Spinal cord (tissue), 10 donors: ENCODE measurements around the gene ZDHHC4. TPM values are rescaled to one million over a fixed set of nuclear protein-coding genes. Genes with fewer than 3 reads are reported as not detected.

ENCODE experiments used
- DNase-seq, 6 donors: peaks; one replicate each; pipeline versions ENCODE4 v3.0.0 to v3.0.0-alpha.2; 2013 to 2015; ENCODE audit warnings: low spot score in 6 of 6, low read depth in 4 of 6
- H3K27ac ChIP-seq: one replicate; pipeline ENCODE4 v1.5.1; 2013; ENCODE audit warnings: low read depth, low read length, control low read depth
- H3K27me3 ChIP-seq: one replicate; pipeline ENCODE4 v1.6.1; 2013; ENCODE audit warnings: low read length; ENCODE audit not compliant: control insufficient read depth, insufficient read depth
- H3K36me3 ChIP-seq: one replicate; pipeline ENCODE4 v1.6.1; 2013; ENCODE audit warnings: low read length; ENCODE audit not compliant: control insufficient read depth, insufficient read depth
- H3K4me1 ChIP-seq: one replicate; pipeline ENCODE4 v1.6.1; 2013; ENCODE audit warnings: low read length; ENCODE audit not compliant: control insufficient read depth, insufficient read depth
- H3K4me3 ChIP-seq: one replicate; pipeline ENCODE4 v1.5.1; 2013; ENCODE audit warnings: low read depth, low read length, control low read depth
- H3K9me3 ChIP-seq: one replicate; pipeline ENCODE4 v1.6.1; 2013; ENCODE audit warnings: low read length; ENCODE audit not compliant: control insufficient read depth, insufficient read depth
- WGBS: methylation state at CpG from one replicate; pipeline ENCODE4 v1.1.5; 2013; ENCODE audit warnings: missing lambda C conversion rate; ENCODE audit not compliant: insufficient coverage; 5-methylcytosine and 5-hydroxymethylcytosine counted together
- polyA plus RNA-seq, 2 donors: library from polyadenylated mRNA; unstranded; fragments of 120-200 nt; gene quantifications; one replicate each; pipeline ENCODE4 v1.2.1, GENCODE V29; 2013; ENCODE audit not compliant: insufficient read length in 2 of 2
- total RNA-seq, 2 donors: library from RNA; depleted of rRNA in 1 of 2; stranded (reverse); fragments of 120-200 nt in 1 of 2; fragments of >200 nt in 1 of 2; gene quantifications; one replicate each; pipeline versions ENCODE4 v1.2.3 to v1.2.4, GENCODE V29; 2013 to 2014
- donor health status: healthy.

The ZDHHC4 gene
- total and polyA plus RNA-seq, 4 donors: 57.0 to 87.1 (median 62.9) TPM

DNA sequence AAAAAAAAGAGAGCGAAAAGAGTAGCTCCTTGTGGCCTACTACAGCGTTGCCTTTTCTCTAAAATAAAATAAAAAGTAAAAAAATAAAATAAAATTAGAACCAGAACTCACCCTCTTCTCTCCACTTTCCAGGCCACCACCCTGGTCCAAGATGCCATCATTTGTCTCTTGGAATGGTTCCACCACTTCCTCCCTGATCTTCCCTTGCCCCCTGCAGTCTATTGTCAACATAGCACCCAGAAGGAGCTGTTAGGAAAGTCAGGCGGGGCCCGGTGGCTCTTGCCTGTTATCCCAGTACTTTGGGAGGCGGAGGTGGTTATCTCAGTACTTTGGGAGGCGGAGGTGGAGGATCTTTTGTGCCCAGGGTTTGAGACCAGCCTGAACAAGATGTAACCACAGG lies 18.4 kb upstream of the ZDHHC4 start:
- Histone ChIP-seq H3K4me1 (no peaks in the 10 kb centered on the region), H3K27me3 (no peaks in the 10 kb centered on the region), H3K9me3 (no peaks in the 10 kb centered on the region), H3K4me3 (no peak overlapping the region), H3K27ac (no peak overlapping the region), H3K36me3 (no peaks in the 10 kb centered on the region)
- WGBS: no CpG with 5 or more reads among the region's 6 CpGs
- peak in 1 of 6 donors; percentile 7 for DNase-seq

DNA sequence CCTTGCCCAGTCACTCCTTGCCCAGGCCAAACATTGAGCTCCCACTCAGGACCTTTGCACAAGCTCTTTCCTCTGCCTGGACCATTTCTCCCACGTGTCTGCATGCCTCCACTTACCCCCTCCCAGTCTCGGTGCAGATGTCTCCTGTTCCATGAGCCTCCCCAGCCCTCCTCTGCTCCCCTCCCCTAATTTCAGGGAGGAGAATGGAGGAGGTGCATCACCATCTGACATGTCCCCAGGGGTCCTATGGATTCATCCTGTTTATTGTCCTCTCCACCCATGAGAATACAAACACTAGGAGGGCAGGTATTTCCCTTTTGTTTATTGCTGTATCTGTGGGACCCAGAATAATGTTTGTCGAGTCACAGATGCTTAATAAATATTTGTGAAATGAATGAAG lies 17.4 kb upstream of the ZDHHC4 start:
- Histone ChIP-seq H3K4me3 (no peak overlapping the region), H3K27me3 (no peaks in the 10 kb centered on the region), H3K4me1 (no peaks in the 10 kb centered on the region), H3K9me3 (no peaks in the 10 kb centered on the region), H3K36me3 (no peaks in the 10 kb centered on the region), H3K27ac (no peak overlapping the region)
- no peak for DNase-seq
- WGBS: 0% methylated on average over 1 of the region's 3 CpGs

DNA sequence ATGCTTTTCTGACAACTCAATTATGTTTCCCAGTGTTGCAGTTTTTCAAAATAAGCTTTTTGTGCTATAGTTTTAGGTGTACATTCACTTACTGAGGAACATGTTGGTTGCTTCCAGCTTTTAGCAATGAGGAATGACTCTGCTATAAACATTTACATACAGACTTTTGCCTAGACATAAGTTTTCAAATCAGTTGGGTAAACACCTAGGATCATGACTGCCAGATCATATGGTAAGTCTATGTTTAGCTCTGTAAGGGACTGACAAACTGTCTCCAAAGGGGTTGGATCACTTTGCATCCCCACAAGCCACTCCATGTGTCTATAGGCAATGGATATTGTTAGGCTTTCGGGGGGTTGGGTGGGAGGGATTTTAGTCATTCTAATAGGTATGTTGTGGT lies 15.1 kb upstream of the ZDHHC4 start:
- no peaks in the 10 kb centered on the region for H3K4me1 ChIP-seq
- H3K27ac ChIP-seq: no peak overlapping the region
- no peak overlapping the region for H3K4me3 ChIP-seq
- peak in 1 of 6 donors; percentile 46 for DNase-seq
- WGBS: no CpG with 5 or more reads among the region's 1 CpG
- no peaks in the 10 kb centered on the region for H3K27me3 ChIP-seq
- H3K9me3 ChIP-seq: no peaks in the 10 kb centered on the region
- no peaks in the 10 kb centered on the region for H3K36me3 ChIP-seq

DNA sequence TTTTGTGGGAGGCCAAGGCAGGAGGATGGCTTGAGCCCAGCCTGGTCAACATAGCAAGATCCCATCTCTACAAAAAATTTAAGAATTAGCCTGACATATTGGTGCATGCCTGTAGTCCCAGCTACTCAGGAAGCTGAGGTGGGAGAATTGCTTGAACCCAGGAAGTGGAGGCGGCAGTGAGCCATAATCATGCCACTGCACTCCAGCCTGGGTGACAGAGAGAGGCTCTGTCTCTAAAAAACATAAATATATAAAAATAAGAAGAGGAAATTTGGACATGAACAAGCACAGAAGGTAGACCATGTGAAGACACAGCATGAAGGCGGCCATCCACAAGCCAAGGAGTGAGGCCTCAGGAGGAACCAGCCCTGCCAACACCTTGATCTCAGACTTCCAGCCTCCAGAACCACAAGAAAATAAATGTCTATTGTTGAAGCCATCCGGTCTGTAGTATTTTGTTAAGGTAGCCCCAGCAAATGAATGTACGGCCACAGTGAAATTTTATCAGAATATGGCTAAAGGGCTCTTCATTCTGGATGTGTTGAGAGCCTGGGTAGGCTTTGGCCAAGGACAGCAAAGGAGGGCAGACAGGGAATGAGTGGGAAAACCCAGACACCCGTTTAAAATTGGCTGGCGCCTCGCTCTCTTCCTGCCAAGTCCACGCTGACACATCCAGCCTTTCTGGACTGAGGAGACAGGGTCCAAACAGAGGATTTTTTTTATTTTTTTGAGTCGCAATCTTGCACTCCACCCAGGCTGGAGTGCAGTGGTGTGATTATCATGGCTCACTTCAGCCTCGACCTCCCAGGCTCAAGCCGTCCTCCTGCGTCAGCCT lies 13.1 kb upstream of the ZDHHC4 start:
- Histone ChIP-seq H3K27me3 (no peaks in the 10 kb centered on the region), H3K4me1 (no peaks in the 10 kb centered on the region), H3K27ac (no peak overlapping the region), H3K36me3 (no peaks in the 10 kb centered on the region), H3K9me3 (no peaks in the 10 kb centered on the region), H3K4me3 (no peak overlapping the region)
- DNase-seq: peak in 1 of 6 donors; percentile 23
- WGBS: 76% methylated on average over 6 of the region's 12 CpGs

DNA sequence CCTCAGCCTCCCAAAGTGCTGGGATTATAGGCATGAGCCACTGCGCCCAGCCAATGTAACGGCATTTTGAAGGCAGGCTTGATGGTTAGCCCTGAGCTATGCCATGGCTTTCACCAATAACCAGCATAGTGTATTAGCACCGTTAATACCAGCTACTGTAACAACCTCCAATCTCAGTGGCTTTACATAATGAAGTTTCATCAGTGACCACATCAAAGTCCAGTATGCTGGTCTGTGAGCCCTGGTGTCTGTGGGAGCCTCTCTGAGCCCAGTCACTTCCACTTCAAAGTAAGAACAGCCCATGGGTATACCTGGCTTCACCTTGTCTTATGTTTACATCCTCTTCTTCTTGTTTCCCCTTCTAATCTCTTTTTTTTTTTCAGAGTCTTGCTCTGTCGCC lies 11.6 kb upstream of the ZDHHC4 start:
- 89% methylated on average over 4 of the region's 4 CpGs for WGBS
- Histone ChIP-seq H3K4me3 (no peak overlapping the region), H3K4me1 (no peaks in the 10 kb centered on the region), H3K36me3 (no peaks in the 10 kb centered on the region), H3K27me3 (no peaks in the 10 kb centered on the region), H3K9me3 (peaks cover 1% of the 10 kb centered on the region), H3K27ac (no peak overlapping the region)
- DNase-seq: no peak

DNA sequence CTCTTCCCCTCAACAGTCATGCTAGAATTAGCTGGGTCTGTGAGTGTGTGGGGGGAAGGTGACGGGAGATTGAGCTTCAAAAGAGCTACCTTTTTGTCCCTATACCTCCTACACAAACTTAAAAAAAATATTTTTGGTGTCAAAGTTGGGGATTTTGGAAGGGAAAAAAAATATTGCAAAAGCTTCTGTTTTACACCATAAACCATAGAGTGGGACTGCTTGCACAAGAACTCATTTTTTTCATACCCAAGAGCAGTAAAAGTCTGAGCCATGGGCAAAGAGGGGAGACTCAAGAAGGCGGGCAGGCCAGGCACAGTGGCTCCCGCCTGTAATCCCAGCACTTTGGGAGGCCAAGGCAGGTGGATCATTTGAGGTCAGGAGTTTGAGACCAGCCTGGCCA lies 9.4 kb upstream of the ZDHHC4 start:
- Histone ChIP-seq H3K27me3 (no peaks in the 10 kb centered on the region), H3K4me1 (no peaks in the 10 kb centered on the region), H3K27ac (no peak overlapping the region), H3K4me3 (no peak overlapping the region), H3K9me3 (peaks cover 1% of the 10 kb centered on the region), H3K36me3 (no peaks in the 10 kb centered on the region)
- DNase-seq: no peak
- 78% methylated on average over 2 of the region's 3 CpGs for WGBS

DNA sequence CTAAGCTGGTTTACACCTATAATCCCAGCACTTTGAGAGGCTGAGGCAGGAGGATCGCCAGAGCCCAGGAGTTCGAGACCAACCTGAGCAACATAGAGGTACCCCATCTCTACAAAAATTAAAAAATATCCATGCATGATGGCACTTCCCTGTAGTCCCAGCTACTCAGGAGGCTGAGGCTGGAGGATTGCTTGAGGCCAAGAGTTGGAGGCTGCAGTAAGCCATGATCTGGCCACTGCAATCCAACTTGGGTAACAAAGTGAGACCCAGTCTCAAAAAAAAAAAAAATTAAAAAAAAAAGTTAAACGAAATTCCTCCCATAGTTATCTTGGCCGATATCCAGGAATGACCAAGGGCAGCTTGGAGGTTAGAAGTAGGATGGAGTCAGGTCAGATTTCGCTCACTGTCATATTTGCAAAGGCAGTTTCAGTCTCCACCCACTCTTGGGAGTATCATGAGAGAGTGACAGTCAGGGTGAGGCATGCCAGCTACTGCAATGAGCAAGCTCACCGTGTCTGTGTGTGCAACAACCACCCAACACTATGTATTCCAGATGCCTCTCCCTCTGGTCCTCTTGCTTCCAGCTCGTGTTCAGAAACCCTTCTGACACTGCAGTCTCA lies 6.0 kb upstream of the ZDHHC4 start:
- WGBS: 74% methylated on average over 3 of the region's 7 CpGs
- Histone ChIP-seq H3K27me3 (no peaks in the 10 kb centered on the region), H3K4me3 (no peak overlapping the region), H3K27ac (no peak overlapping the region), H3K9me3 (peaks cover 1% of the 10 kb centered on the region), H3K36me3 (no peaks in the 10 kb centered on the region), H3K4me1 (peaks cover 2% of the 10 kb centered on the region)
- DNase-seq: no peak

DNA sequence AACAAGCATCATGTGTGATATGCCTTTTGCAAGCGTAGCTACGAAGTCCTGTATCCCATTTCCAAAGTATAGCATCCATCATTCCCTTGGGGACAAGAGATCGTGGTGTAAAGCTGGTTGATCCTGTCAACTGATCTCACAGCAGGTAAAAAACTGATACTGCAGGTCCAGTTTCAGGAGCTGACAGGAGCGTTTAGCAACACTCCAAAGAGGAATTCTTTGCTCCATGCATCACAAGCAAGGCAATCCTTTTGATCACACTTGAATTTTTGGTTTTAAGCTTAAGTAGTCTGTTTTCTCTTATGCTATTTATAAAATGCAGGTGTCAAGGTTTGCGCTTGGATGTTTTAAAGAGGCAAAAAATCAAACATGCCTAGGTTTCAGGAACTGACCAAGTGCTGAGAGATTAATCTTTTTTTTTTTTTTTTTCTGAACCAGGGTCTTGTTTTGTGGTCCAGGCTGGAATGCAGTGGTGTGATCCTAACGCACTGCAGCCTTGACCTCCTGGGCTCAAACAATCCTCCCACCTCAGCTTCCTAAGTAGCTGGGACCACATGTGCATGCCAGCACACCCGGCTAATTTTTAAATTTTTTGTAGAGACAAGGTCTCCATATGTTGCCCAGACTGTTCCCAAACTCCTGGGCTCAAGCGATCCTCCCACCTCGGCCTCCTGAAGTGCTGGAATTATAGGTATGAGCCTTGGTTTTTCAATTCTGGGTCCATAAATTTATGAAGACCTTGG lies 1.8 kb upstream of the ZDHHC4 start:
- no peak for DNase-seq
- Histone ChIP-seq H3K36me3 (peaks cover 11% of the 10 kb centered on the region), H3K27me3 (no peaks in the 10 kb centered on the region), H3K4me3 (no peak overlapping the region), H3K9me3 (no peaks in the 10 kb centered on the region), H3K4me1 (peaks cover 16% of the 10 kb centered on the region), H3K27ac (no peak overlapping the region)
- 73% methylated on average over 7 of the region's 9 CpGs for WGBS

DNA sequence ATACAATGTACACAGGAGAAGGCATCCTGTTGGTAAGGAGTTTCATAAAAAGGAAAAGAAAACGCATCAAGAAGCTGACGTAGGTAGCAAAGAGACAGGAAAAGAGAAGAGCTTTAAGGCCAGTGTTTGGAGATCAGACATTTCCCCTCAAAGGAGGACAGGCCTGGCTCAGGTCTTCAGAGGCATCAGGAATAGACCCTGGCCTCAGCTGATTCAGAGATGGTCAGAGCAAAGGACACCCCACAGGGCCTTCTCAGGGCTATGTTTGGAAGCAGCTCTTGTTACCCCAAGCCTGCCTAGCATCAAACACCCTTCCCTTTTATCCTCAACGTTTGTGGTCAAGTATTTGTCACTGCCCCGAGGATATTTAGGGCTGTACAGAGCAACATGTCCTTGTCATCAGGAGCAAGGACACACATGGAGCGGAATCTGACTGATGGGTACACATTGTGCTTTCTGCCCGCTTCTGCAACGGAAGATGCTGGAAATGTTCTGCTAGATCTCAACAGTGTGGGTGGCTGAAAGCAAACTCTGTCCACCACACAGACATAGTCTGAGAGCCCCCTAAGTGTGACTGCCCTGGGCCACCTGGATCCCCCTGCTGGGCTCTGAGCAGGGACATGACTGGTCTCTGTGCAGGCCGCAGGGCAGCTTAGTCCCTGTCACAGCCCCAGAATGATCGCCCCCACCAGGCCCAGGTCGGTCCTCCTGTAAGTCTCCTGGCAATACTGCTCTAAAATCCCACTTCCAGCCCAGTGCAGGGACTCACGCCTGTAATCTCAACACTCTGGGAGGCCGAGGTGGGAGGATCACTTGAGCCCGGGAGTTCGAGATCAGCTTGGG lies 1.0 kb upstream of the ZDHHC4 start:
- H3K36me3 ChIP-seq: peaks cover 19% of the 10 kb centered on the region
- no peak overlapping the region for H3K27ac ChIP-seq
- H3K9me3 ChIP-seq: no peaks in the 10 kb centered on the region
- H3K27me3 ChIP-seq: no peaks in the 10 kb centered on the region
- no peak for DNase-seq
- WGBS: 73% methylated on average over 10 of the region's 14 CpGs
- peak overlapping the region; percentile 76 for H3K4me3 ChIP-seq
- H3K4me1 ChIP-seq: peaks cover 16% of the 10 kb centered on the region
